Ovary (tissue), 9 donors: Measurements from ENCODE around the gene NADSYN1. TPM values are rescaled to one million over a fixed set of nuclear protein-coding genes. Genes with fewer than 3 reads are reported as not detected.

Source experiments
- DNase-seq, 5 donors: peaks; one replicate each; pipeline ENCODE4 v3.0.0-alpha.2; 2019 to 2020
- H3K27ac ChIP-seq, 2 donors: fragments of 200-600 bp; one replicate each; pipeline versions ENCODE4 v1.5.1 to v1.8.0; 2019 to 2022
- H3K27me3 ChIP-seq: fragments of 200-600 bp; one replicate; pipeline ENCODE4 v1.8.0; 2022
- H3K36me3 ChIP-seq: fragments of 200-600 bp; sonication (generic); one replicate; pipeline ENCODE4 v1.5.1; 2019
- H3K4me1 ChIP-seq: one replicate; pipeline ENCODE4 v1.8.1; 2013; ENCODE audit warnings: mild to moderate bottlenecking, moderate library complexity; ENCODE audit not compliant: insufficient read depth
- H3K4me3 ChIP-seq: fragments of 200-600 bp; sonication (generic); one replicate; pipeline ENCODE4 v1.5.1; 2017
- H3K9me3 ChIP-seq, 2 donors: fragments of 200-600 bp in 1 of 2; sonication (generic) in 1 of 2; one replicate each; pipeline versions ENCODE4 v1.5.1 to v1.8.1; 2013 to 2019; ENCODE audit warnings: mild to moderate bottlenecking in 1 of 2, moderate library complexity in 1 of 2
- CTCF ChIP-seq, 3 donors: fragments of 450-650 bp in 2 of 3; fragments of 200-600 bp in 1 of 3; IDR thresholded peaks; one replicate each; pipeline versions ENCODE4 v1.5.1 to v1.8.0; 2016 to 2022; ENCODE audit warnings: antibody characterized with exemption in 3 of 3, mild to moderate bottlenecking in 1 of 3
- EP300 ChIP-seq: sonication (generic); formaldehyde crosslinking; IDR thresholded peaks from one replicate; pipeline ENCODE4 v1.6.1; 2017; ENCODE audit warnings: antibody characterized with exemption
- POLR2A ChIP-seq: fragments of 450-650 bp; IDR thresholded peaks from one replicate; pipeline ENCODE4 v1.6.1; 2017; ENCODE audit warnings: antibody characterized with exemption, mild to moderate bottlenecking, moderate library complexity
- WGBS, 3 donors: extraction: QIAGEN DNeasy Blood & Tissue Kit in 1 of 3; methylation state at CpG; one replicate each; pipeline versions ENCODE4 v1.1.5 to v1.1.7; 2013 to 2017; 5-methylcytosine and 5-hydroxymethylcytosine counted together
- intact Hi-C, 4 donors: fragments of 100-400 bp; cut with DNase I; formaldehyde crosslinking; loops; one replicate each; pipeline versions ENCODE4 v1.11.0 to v1.15.1; 2022 to 2023
- polyA plus RNA-seq, 2 donors: library from polyadenylated mRNA; stranded (reverse); fragments of 200-250 nt in 1 of 2; fragments of 350-450 nt in 1 of 2; fragmentation: Illumina TruSeq in 1 of 2; extraction: RNeasy Lipid Tissue Mini Kit (QIAGEN cat#74804) in 1 of 2; gene quantifications; one replicate each; pipeline ENCODE4 v1.2.3, GENCODE V29; 2013 to 2014
- total RNA-seq, 7 donors: library from RNA; depleted of rRNA in 2 of 7; stranded (reverse); fragments of >200 nt in 2 of 7; fragmentation: NEBNext Ultra II Directional in 3 of 7; extraction: Animal tissue kit (Norgen Biotek cat#: 25700) in 3 of 7; gene quantifications; one replicate each; pipeline versions ENCODE4 v1.1.0 to v1.2.4, GENCODE V29; 2016 to 2023
- donor health status: DM: no; HTN: no; CAD: no; lungs with moderate emphysema.
- donor health status: DM: no; HTN: no; CAD: no.
- donor health status: Bipolar disorder and iron deficiency.
- donor health status: DM: yes; HTN: yes; CAD: no.
- donor health status: DM: no; HTN: no; CAD: no.
- donor health status: DM: yes; HTN: yes; CAD: no.

The NADSYN1 gene
- total and polyA plus RNA-seq, 9 donors, result 30.8 to 69.0 (median 49.6) TPM

GRCh38 chr11:71478528-71478840 is 25.5 kb downstream of the NADSYN1 start:
- H3K27ac ChIP-seq, result no peak overlapping the region
- intact Hi-C loops, result no loop called here
- no peaks in the 10 kb centered on the region for H3K27me3 ChIP-seq
- TF ChIP-seq CTCF (IDR thresholded peaks at IDR 0.05) (no peak), EP300 (no peak), POLR2A (no peak)
- H3K4me1 ChIP-seq, result no peaks in the 10 kb centered on the region
- 91 to 96% (median 92%) methylated on average over 11 of the region's 11 CpGs for WGBS, 3 donors
- H3K9me3 ChIP-seq, result no peaks in the 10 kb centered on the region
- DNase-seq, result no peak
- H3K36me3 ChIP-seq, result no peaks in the 10 kb centered on the region
- no peak overlapping the region for H3K4me3 ChIP-seq

GRCh38 chr11:71481101-71481960 is 28.3 kb downstream of the NADSYN1 start:
- intact Hi-C loops, result no loop called here
- DNase-seq, result no peak
- Histone ChIP-seq H3K27ac (no peak overlapping the region), H3K9me3 (no peaks in the 10 kb centered on the region), H3K27me3 (no peaks in the 10 kb centered on the region), H3K4me3 (no peak overlapping the region), H3K36me3 (no peaks in the 10 kb centered on the region), H3K4me1 (no peaks in the 10 kb centered on the region)
- 86 to 89% (median 87%) methylated on average over 24 of the region's 24 CpGs for WGBS, 3 donors
- TF ChIP-seq EP300, result no peak
- TF ChIP-seq POLR2A, result no peak
- TF ChIP-seq CTCF (IDR thresholded peaks at IDR 0.05), result no peak

GRCh38 chr11:71482216-71482615 is 29.2 kb downstream of the NADSYN1 start:
- DNase-seq, result no peak
- Histone ChIP-seq H3K36me3 (no peaks in the 10 kb centered on the region), H3K4me3 (no peak overlapping the region), H3K27me3 (no peaks in the 10 kb centered on the region), H3K9me3 (no peaks in the 10 kb centered on the region), H3K4me1 (no peaks in the 10 kb centered on the region), H3K27ac (no peak overlapping the region)
- intact Hi-C loops, result no loop called here
- WGBS, 3 donors, result 91 to 96% (median 93%) methylated on average over 15 to 18 of the region's 18 CpGs
- TF ChIP-seq EP300 (no peak), POLR2A (no peak)

GRCh38 chr11:71482746-71483364 is 29.9 kb downstream of the NADSYN1 start:
- Histone ChIP-seq H3K27me3 (no peaks in the 10 kb centered on the region), H3K4me1 (no peaks in the 10 kb centered on the region), H3K4me3 (no peak overlapping the region), H3K36me3 (no peaks in the 10 kb centered on the region), H3K9me3 (no peaks in the 10 kb centered on the region), H3K27ac (no peak overlapping the region)
- no peak for DNase-seq
- intact Hi-C loops, result no loop called here
- no peak for TF ChIP-seq EP300
- TF ChIP-seq POLR2A, result no peak
- no peak for TF ChIP-seq CTCF (IDR thresholded peaks at IDR 0.05)
- WGBS, 3 donors, result 93 to 95% (median 94%) methylated on average over 13 of the region's 13 CpGs

GRCh38 chr11:71483692-71484091 is 30.7 kb downstream of the NADSYN1 start:
- Histone ChIP-seq H3K9me3 (no peaks in the 10 kb centered on the region), H3K27me3 (no peaks in the 10 kb centered on the region), H3K36me3 (no peaks in the 10 kb centered on the region), H3K4me3 (no peak overlapping the region), H3K27ac (no peak overlapping the region), H3K4me1 (peaks cover 5% of the 10 kb centered on the region)
- TF ChIP-seq EP300, result no peak
- TF ChIP-seq CTCF (IDR thresholded peaks at IDR 0.05), result no peak
- no peak for TF ChIP-seq POLR2A
- intact Hi-C loops, result no loop called here
- 95 to 96% (median 95%) methylated on average over 6 of the region's 6 CpGs for whole genome bisulfite sequencing, 3 donors
- DNase-seq, result no peak
